ENCODE measurements around the gene FGF9.
A peak's percentile ranks its signal among the peaks of the same experiment; 100 is the strongest.

FGF9 gene

GRCh38 chr13:21674490-21675009, 3.7 kb downstream of the FGF9 start:
- DNase-seq (ENCODE audit: low read depth) = no peak

GRCh38 chr13:21675095-21675991, 4.5 kb downstream of the FGF9 start:
- no peak for DNase-seq (ENCODE audit: low read depth)

- DNase-seq (ENCODE audit: low read depth) = no peak
Measured at GRCh38 chr13:21676611-21677021, 5.7 kb downstream of the FGF9 start.

- DNase-seq (ENCODE audit: low read depth) = no peak
Measured at GRCh38 chr13:21677075-21677623, 6.3 kb downstream of the FGF9 start.

GRCh38 chr13:21683034-21683733, 12.3 kb downstream of the FGF9 start:
- peak; percentile 51 for DNase-seq (ENCODE audit: low read depth)

GRCh38 chr13:21684576-21684975, 13.7 kb downstream of the FGF9 start:
- no peak for DNase-seq (ENCODE audit: low read depth)

GRCh38 chr13:21685485-21686064, 14.7 kb downstream of the FGF9 start:
- DNase-seq (ENCODE audit: low read depth) = no peak

GRCh38 chr13:21686751-21687391, 16.0 kb downstream of the FGF9 start:
- no peak for DNase-seq (ENCODE audit: low read depth)

- no peak for DNase-seq (ENCODE audit: low read depth)
Measured at GRCh38 chr13:21688056-21688455, 17.2 kb downstream of the FGF9 start.

- no peak for DNase-seq (ENCODE audit: low read depth)
Measured at GRCh38 chr13:21689097-21689496, 18.2 kb downstream of the FGF9 start.

GRCh38 chr13:21690955-21691354, 20.1 kb downstream of the FGF9 start:
- no peak for DNase-seq (ENCODE audit: low read depth)

GRCh38 chr13:21691500-21691899, 20.6 kb downstream of the FGF9 start:
- no peak for DNase-seq (ENCODE audit: low read depth)

GRCh38 chr13:21691928-21692327, 21.1 kb downstream of the FGF9 start:
- DNase-seq (ENCODE audit: low read depth) = no peak

- DNase-seq (ENCODE audit: low read depth) = no peak
Measured at GRCh38 chr13:21694831-21695230, 24.0 kb downstream of the FGF9 start.

GRCh38 chr13:21695546-21695945, 24.7 kb downstream of the FGF9 start:
- DNase-seq (ENCODE audit: low read depth) = no peak

- DNase-seq (ENCODE audit: low read depth) = no peak
Measured at GRCh38 chr13:21696865-21697448, 26.1 kb downstream of the FGF9 start.

- DNase-seq (ENCODE audit: low read depth) = no peak
Measured at GRCh38 chr13:21698817-21699679, 28.2 kb downstream of the FGF9 start.

GRCh38 chr13:21701460-21701859, 30.6 kb downstream of the FGF9 start:
- no peak for DNase-seq (ENCODE audit: low read depth)

- DNase-seq (ENCODE audit: low read depth) = no peak
Measured at GRCh38 chr13:21703846-21704245, 33.0 kb downstream of the FGF9 start.

GRCh38 chr13:21707586-21707985, 36.7 kb downstream of the FGF9 start:
- no peak for DNase-seq (ENCODE audit: low read depth)

GRCh38 chr13:21709697-21710096, 38.8 kb downstream of the FGF9 start:
- no peak for DNase-seq (ENCODE audit: low read depth)

All from iris pigment epithelial cell (primary cell).